NCI-H1092 (cell line): ENCODE measurements around the gene HELZ.
"Not testable (repeated sequence)": the region's sequence is repeated elsewhere in the genome, so short reads cannot be mapped to it uniquely, and the experiment has no call there.

Source experiments
- DNase-seq: peaks from one replicate; lab custom pipeline; 2025; lab: John Stamatoyannopoulos, UW

The HELZ gene

GRCh38 chr17:67143318-67143717 is 101.7 kb downstream of the HELZ start:
- DNase-seq: no peak

DNA sequence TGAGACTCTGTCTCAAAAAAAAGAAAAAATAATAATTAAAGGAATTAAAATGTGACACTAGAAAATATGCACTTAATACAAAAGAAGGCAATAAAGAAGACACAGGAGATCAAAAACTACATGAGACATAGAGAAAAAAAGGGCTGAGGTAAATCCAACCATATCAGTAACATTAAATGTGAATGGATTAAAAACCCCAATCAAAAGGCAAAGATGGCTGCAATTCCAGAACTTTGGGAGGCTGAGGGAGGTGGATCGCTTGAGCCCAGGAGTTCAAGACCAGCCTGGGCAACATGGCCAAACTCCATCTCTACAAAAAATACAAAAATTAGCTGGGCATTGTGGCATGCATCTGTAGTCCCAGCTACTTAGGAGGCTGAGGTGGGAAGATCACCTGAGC is 103.0 kb downstream of the HELZ start:
- DNase-seq: not testable (repeated sequence)

- DNase-seq: no peak
Observed at GRCh38 chr17:67139784-67140665, 105.0 kb downstream of the HELZ start.

GRCh38 chr17:67139289-67139688 is 105.7 kb downstream of the HELZ start:
- no peak for DNase-seq

DNA sequence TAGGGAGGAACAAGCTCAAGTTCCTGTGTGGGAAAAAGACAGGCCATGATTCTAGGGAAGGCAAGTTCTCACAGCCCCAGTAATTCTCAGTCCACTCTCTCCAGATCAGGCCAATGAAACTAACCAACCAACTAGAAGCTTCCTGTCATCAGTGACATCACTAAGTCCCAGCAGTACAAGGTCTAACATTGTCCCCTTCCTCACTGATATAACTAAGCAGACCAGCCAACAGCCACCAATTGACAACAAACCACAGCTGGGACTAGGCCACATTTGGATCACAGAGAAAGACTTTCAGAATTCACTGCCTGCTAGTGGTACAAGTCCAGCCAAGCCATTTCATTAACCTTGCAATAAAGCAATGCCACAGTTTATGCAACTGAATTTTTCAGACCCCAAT is 106.6 kb downstream of the HELZ start:
- no peak for DNase-seq

DNA sequence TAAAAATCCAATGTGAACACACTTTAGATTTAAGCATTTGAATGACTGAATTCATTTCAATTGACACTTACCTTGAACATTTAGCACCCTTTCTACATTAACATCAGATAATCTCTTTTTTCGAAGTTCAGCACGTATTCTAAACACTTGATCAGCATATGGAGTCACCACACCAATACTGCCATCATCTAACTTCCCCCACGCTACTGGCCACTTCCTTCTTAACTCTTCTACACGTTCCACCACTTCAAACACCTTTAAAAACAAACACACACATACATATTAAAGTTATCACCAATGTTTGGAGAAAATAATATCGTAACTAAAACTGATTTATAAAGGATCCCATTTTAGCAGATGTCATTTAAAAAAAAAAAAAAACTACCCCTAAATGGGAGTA is 107.1 kb downstream of the HELZ start:
- DNase-seq: no peak

DNA sequence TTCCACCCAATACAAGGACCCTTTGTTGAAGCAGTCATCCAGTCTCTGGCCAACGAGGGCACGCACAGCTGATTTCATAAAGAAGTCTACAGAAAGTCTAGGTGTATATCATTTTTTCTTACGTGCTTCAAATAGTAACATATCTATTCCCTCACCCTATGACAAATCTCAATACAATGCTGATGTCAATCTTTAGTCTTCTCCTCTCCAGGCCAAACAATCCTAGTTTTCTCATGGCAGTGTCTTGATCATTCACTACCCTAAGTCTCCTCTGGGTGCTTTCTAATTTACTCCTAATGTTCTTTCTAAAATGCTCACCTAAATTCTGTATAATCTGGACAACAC is 108.0 kb downstream of the HELZ start:
- no peak for DNase-seq

DNA sequence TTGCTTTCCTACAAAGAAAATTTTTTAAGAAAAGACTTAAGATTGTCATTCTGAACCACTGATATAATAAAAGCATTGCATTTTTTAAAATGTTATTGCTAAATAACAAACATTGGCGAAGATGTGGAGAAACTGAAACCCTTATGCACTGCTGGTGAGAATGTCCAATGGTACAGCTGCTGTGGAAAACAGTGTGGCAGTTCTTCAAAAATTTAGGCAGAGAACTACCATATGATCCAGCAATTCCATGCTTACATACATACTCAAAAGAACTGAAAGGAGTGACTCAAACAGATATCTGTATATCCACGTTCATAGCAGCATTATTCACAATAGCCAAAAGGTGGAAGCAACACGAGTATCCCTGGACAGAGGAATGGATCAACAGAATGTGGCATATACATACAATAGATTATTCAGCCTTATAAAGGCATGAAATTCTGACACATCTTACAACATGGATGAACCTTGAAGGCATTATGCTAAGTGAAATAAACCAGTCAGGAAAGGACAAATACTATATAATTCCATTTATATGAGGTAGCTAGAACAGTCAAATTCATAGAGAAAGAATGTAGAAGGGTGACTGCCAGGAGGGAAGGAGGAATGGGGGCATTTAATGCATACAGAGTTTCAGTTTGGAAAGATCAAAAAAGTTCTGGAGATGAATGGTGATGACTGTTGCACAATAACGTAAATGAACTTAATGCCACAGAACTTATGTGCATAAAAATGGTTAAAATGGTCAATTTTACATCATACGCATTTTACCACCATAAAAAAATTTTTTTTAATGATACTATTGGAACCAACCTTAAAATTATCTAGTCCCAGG is 108.6 kb downstream of the HELZ start:
- no peak for DNase-seq

GRCh38 chr17:67133161-67133560 is 111.8 kb downstream of the HELZ start:
- no peak for DNase-seq

DNA sequence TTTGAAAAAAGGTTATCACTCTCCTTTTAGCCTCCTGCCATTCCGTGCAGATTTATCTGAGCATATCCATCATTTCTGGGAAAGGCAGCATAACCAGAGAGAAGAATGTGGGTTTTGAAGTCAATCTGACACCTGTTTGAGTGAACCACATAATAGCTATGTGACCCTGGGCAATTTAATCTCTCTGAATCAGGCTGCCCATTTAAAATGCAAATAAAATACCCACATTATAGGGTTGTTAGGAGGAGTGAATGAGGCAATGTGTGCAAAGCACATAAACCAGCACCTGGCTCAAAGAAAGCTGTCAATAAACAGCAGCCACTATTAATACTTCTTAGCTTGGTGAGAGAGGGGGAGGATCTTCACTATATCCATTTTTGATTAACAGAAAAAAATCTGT is 112.6 kb downstream of the HELZ start:
- DNase-seq: peak; percentile 17

DNA sequence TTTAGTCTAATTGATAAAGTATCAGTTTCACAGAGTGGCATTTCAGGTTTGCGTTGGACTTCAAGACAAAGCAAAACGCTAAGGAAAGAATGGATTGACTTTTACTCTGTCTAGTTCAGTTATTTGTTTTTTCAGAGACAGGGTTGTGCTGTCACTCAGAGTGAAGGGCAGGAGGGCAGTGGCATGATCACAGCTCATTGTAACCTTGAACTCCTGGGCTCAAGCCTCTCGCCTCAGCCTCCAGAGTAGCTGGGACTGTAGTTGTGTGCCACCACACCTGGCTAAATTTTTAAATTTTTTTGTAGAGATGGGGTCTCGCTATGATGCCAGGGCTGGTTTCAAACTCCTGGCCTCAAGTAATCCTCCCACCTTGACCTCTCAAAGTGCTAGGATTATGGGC is 114.2 kb downstream of the HELZ start:
- no peak for DNase-seq

DNA sequence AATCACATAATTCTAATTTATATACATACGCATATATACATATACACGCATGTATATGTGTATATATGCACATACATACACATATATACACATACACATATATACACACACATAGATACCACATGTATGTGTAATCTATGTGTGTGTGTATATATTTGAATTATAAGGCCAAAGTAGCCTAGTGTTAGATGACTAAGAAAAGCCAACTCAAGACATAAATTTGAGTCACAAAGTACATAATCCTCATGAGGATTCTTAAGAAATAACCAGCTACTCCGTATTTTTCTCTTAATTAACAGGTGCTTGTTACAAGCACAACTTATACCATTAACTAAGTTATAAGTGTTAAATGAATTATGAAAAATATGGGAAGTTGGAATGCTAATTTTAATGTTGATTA is 115.7 kb downstream of the HELZ start:
- no peak for DNase-seq

- DNase-seq: no peak
Observed at GRCh38 chr17:67128700-67129099, 116.3 kb downstream of the HELZ start.

DNA sequence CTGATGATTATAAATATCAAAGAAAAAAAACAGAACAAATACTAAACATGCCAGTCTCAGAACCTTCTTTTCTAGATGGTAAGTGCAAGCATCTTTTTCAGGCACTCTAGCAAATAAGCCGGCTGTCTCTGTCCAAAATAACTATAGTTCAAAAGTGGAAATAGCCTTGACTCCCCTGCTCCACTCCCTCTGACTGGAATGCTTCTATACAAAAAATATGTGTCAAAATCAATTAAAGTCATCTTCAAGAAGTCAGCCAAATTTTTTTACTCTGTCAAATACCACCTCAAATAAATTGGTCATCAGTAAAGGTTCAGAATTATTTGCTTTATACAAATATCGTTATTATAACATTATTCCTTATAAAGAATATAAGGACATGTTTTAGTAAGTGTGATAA is 117.1 kb downstream of the HELZ start:
- DNase-seq: no peak

DNA sequence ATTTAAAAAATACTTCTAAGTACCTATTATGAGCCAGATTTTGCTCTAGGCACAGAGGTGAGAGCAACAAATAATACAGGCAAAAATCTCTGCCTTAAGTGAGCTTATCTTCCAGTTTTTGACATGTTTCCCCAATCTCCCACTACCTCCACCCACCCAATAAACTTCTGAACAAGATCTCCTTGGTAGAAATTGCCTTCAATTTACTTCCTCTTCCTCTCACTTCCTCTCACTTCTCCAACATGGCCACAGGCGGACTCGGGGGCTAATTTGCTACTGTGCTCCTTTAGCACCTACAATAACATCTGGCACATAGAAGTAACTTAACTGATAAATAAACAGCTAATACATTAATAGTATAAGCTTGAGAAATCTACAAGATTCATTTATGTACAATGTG is 118.0 kb downstream of the HELZ start:
- no peak for DNase-seq

- DNase-seq: not testable (repeated sequence)
Observed at GRCh38 chr17:67126543-67126942, 118.5 kb downstream of the HELZ start.

DNA sequence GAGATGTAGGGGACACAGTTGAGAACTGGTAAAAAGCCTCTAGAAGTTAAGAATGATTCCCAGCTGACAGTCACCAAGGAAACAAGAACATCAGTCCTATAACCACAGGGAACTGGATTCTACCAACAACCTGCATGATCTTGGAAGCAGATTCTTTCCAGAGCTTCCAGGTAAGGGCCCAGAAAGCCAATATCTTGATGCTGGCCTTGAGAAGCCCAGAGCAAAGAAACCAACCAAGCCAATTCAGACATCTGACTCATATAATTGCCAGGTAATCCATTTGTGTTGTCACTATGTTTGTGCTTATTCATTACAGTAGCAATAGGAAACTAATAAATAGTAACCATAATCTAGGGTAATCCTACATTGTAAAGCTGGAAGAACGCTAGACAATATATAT is 119.1 kb downstream of the HELZ start:
- no peak for DNase-seq

- DNase-seq: no peak
Observed at GRCh38 chr17:67125417-67125816, 119.6 kb downstream of the HELZ start.

- DNase-seq: no peak
Observed at GRCh38 chr17:67124450-67125148, 120.4 kb downstream of the HELZ start.

DNA sequence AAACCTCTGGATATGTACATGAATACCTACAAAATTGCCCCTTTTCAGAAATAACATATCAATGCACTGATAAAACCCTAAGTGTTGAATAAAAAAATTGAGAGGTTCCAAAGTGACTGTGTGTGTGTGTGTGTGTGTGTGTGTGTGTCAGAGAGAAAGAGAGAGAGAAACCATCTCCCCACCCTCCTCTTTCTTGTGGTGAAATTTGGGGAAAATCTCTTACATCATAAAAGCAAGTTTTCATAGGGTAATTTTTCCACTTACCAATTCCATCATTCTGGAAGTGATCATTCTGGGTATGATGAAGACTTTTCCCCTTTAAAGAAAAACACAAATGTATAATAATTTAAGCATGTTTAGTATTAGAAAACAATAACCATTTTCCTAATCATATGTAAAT is 121.3 kb downstream of the HELZ start:
- DNase-seq: no peak

- no peak for DNase-seq
Observed at GRCh38 chr17:67121316-67121891, 123.6 kb downstream of the HELZ start.

GRCh38 chr17:67119102-67119501 is 125.9 kb downstream of the HELZ start:
- no peak for DNase-seq
